Lower lobe of right lung (tissue), 2 donors: ENCODE results near the gene DYNC1I1. TPM values are rescaled to one million over a fixed set of nuclear protein-coding genes. Genes with fewer than 3 reads are reported as not detected.

ENCODE experiments used
- ATAC-seq, 2 donors: fragments of 200-7000 bp; cut with Tn5 transposase; one replicate each; pipeline ENCODE4 v1.9.1; 2020 to 2022; ENCODE audit warnings: mild to moderate bottlenecking in 2 of 2, moderate library complexity in 2 of 2
- DNase-seq: peaks from one replicate; pipeline ENCODE4 v3.0.0-alpha.2; 2020
- H3K27ac ChIP-seq: fragments of 200-600 bp; one replicate; pipeline ENCODE4 v1.8.0; 2022
- H3K27me3 ChIP-seq: fragments of 200-600 bp; one replicate; pipeline ENCODE4 v1.8.0; 2022; ENCODE audit warnings: low read depth
- H3K36me3 ChIP-seq: fragments of 200-600 bp; one replicate; pipeline ENCODE4 v1.8.0; 2022; ENCODE audit warnings: mild to moderate bottlenecking
- H3K4me1 ChIP-seq: fragments of 200-600 bp; one replicate; pipeline ENCODE4 v1.8.0; 2022
- H3K4me3 ChIP-seq: fragments of 200-600 bp; one replicate; pipeline ENCODE4 v1.8.0; 2022; ENCODE audit warnings: mild to moderate bottlenecking
- H3K9me3 ChIP-seq: fragments of 200-600 bp; one replicate; pipeline ENCODE4 v1.8.0; 2022
- intact Hi-C: fragments of 100-400 bp; cut with DNase I; formaldehyde crosslinking; loops from one replicate; pipeline ENCODE4 v1.11.0; 2022
- long read RNA-seq: library from polyadenylated mRNA; unstranded; transcript quantifications from one replicate; pipeline ENCODE4 v2.0.0, GENCODE V29; 2021
- total RNA-seq: library from RNA; stranded (reverse); fragmentation: NEBNext Ultra II Directional; extraction: Animal tissue kit (Norgen Biotek cat#: 25700); gene quantifications from one replicate; pipeline ENCODE4 v1.2.1, GENCODE V29; 2021
- TF ChIP-seq, protein P1 (sequence below): fragments of 200-600 bp; IDR thresholded peaks from one replicate; pipeline ENCODE4 v1.8.0; 2022; ENCODE audit warnings: antibody characterized with exemption, mild to moderate bottlenecking
- donor health status: DM: no; HTN: yes; CAD: no; lungs with severe emphysema.

Gene DYNC1I1
- 1.3 TPM for total RNA-seq
- long read RNA-seq, partial matches to known transcripts = 0 of 1 reads
- long read RNA-seq, other reads (novel, unspliced or antisense) = 0 of 1 reads

DNA sequence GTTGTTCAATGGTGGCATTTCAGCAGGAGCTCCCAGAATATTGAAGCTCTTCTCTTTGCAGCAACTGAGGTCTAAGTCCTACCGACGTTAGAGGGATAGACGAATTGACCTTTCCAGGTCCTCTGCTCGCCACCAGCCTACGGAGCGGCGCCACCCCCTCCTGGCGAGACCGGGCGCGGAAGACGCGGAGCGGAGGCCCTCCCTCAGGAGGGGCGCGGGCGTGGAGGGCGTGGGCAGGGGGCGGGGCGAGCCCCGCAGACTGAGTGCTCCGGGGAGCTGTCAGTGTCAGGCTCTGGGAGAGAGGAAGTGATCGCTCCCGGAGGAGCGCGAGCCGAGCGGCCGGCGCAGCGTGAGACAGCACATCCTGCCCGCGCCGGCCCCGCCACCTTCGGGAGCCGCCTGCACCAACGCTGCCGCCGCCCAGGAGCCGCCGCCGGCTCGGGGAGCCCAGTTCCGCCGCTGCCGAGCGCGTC lies at the start of gene DYNC1I1:
TSS of gene DYNC1I1 (plus strand) at position 257 of the 473 bp plus-strand sequence. CDS start 32,176 bp downstream, outside the sequence.
- ATAC-seq (peak; percentile 93 to 95), DNase-seq (peak; percentile 76)
- H3K4me3 ChIP-seq = peak within 1 kb of the TSS; percentile 70
- H3K27ac ChIP-seq = no peak within 1 kb of the TSS
- no peaks in the 10 kb centered on the region for H3K9me3 ChIP-seq
- TF ChIP-seq, protein P1, sequence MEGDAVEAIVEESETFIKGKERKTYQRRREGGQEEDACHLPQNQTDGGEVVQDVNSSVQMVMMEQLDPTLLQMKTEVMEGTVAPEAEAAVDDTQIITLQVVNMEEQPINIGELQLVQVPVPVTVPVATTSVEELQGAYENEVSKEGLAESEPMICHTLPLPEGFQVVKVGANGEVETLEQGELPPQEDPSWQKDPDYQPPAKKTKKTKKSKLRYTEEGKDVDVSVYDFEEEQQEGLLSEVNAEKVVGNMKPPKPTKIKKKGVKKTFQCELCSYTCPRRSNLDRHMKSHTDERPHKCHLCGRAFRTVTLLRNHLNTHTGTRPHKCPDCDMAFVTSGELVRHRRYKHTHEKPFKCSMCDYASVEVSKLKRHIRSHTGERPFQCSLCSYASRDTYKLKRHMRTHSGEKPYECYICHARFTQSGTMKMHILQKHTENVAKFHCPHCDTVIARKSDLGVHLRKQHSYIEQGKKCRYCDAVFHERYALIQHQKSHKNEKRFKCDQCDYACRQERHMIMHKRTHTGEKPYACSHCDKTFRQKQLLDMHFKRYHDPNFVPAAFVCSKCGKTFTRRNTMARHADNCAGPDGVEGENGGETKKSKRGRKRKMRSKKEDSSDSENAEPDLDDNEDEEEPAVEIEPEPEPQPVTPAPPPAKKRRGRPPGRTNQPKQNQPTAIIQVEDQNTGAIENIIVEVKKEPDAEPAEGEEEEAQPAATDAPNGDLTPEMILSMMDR = no peak
- no peaks in the 10 kb centered on the region for H3K36me3 ChIP-seq
- H3K27me3 ChIP-seq = peaks cover 4% of the 10 kb centered on the region
- H3K4me1 ChIP-seq = peaks cover 9% of the 10 kb centered on the region
- intact Hi-C loops = no loop called here

DNA sequence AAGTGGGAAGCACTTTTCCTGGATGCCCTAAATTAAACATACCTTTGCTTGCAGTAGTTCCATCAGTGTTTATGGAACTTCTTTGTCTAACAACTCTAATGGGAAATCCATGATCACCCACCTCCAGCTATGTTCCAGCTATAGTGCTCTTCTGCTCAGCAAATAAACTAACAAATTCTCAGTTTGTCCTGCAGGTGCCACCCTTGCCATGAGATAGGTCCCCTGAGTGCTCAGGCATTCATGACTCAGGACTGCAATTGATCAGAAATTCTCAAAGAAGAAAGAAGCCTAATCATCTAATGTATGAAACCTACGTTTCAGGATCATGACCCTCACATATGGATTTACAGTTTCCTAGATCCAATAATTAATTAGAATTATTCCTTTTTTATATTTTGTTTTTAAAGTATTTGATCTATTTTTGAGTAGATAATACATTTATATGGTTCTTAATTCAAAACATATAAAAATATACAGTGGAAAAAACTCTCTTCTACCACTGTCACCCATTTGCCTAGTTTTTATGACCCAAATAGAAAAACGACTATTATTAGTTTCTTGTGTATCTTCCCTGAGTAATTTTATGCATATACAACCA lies 48.7 kb upstream of the DYNC1I1 start:
- intact Hi-C loops = no loop called here
- TF ChIP-seq, protein P1 = peak; percentile 26
- Histone ChIP-seq H3K36me3 (no peaks in the 10 kb centered on the region), H3K27ac (no peak overlapping the region), H3K27me3 (no peaks in the 10 kb centered on the region), H3K9me3 (no peaks in the 10 kb centered on the region), H3K4me1 (no peaks in the 10 kb centered on the region), H3K4me3 (no peak overlapping the region)
- peak; percentile 35 to 44 for ATAC-seq
- no peak for DNase-seq

DNA sequence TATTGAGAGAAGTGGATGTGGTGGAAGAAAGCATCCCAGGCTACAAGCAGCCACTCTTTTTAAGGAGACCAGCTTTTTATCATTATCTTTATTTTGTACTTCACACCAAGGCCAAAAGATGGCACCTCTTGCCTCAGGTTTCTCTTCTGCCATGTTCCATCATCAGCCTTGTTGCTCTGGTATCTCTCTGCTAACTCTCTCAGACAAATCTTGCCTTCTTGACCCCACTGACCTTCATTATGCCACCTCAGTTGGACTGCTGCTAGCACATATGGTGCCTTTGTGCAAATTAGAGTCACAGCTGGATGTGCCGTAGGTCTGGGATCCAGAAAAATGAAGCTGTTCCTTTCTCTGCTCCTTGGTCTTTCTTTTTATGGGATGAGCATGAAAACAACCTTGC lies 47.1 kb upstream of the DYNC1I1 start:
- Histone ChIP-seq H3K4me1 (no peaks in the 10 kb centered on the region), H3K4me3 (no peak overlapping the region), H3K9me3 (no peaks in the 10 kb centered on the region), H3K27ac (no peak overlapping the region), H3K27me3 (no peaks in the 10 kb centered on the region), H3K36me3 (no peaks in the 10 kb centered on the region)
- TF ChIP-seq, protein P1 = no peak
- DNase-seq = no peak
- intact Hi-C loops = no loop called here
- ATAC-seq = no peak

DNA sequence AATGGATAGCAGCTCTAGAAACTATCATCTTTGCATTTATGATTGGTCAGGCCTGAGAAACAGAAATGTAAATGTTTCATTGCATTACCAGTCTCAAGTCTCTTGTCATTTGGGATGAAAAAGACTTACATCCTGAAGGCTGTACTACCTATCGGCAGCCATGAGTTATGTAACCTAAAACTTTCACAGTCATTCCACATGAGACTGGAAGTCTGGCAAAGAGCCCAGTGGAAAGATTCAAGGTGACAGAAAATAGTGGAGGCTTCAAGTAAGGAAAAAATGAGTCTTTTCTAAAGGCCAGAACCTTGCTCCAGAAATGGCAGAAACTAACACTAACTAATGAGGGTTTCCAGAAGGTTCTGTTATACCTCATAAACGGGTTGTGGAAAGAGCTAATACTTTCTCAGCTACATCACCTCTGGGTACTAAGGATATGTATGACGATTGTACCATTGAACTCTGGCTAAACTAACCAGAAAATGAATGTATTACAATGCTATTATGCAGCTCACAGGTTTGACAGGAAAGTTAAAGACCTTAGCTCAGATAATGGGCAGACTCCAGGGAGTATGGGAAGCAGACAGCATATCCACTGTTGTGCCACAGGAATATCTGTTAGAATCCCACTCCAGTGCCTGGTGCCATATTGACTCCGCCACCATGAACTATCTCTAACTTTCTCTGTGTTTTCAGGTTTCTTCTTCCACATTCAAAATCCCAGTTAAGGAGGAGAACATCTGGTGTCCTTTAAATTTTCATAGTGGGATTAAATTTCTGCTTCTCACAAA lies 41.7 kb upstream of the DYNC1I1 start:
- no peak overlapping the region for H3K27ac ChIP-seq

DNA sequence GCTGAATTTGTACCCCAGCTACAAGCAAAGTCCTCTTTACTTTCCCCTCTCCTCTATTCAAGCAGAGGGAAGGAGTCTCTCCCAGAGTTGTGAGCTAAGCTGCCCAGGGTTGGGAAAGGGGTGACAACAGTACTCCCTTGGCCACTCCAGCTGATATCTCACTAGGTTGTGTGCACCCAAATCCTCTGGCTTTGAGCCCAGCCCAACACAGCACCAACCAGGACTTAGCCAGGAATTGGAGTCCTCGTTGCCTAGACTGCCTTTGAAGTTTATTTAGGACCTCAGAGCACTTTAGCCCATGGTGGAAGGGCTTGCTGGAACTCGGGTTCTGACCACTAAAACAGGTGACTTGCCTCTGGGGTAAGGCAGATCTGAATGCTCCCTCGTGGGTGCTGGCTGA lies 35.7 kb upstream of the DYNC1I1 start:
- TF ChIP-seq, protein P1 = no peak
- H3K9me3 ChIP-seq = no peaks in the 10 kb centered on the region
- no peaks in the 10 kb centered on the region for H3K27me3 ChIP-seq
- no peaks in the 10 kb centered on the region for H3K36me3 ChIP-seq
- ATAC-seq = no peak
- H3K4me1 ChIP-seq = no peaks in the 10 kb centered on the region
- no peak for DNase-seq
- H3K27ac ChIP-seq = no peak overlapping the region
- H3K4me3 ChIP-seq = no peak overlapping the region
- intact Hi-C loops = no loop called here

More for the DNA sequence above, 41.7 kb upstream of the DYNC1I1 start:
- H3K27me3 ChIP-seq = no peaks in the 10 kb centered on the region
- DNase-seq = no peak
- TF ChIP-seq, protein P1 = no peak
- no peaks in the 10 kb centered on the region for H3K9me3 ChIP-seq
- no peaks in the 10 kb centered on the region for H3K4me1 ChIP-seq
- no peak for ATAC-seq
- intact Hi-C loops = no loop called here
- H3K36me3 ChIP-seq = no peaks in the 10 kb centered on the region
- no peak overlapping the region for H3K4me3 ChIP-seq
